GM18907 (cell line): Measurements from ENCODE around the gene CEACAM5.
"Not testable (repeated sequence)": the region's sequence is repeated elsewhere in the genome, so short reads cannot be mapped to it uniquely, and the experiment has no call there.

Experiments
- ATAC-seq: cut with Tn5 transposase; IDR thresholded peaks from one replicate; pipeline ENCODE4 v1.9.1; 2021; ENCODE audit warnings: mild to moderate bottlenecking, moderate library complexity; ENCODE audit not compliant: unreplicated experiment

CEACAM5 gene

GRCh38 chr19:41700381-41701195, 7.8 kb upstream of the CEACAM5 start:
- no peak for ATAC-seq

GRCh38 chr19:41701401-41702075, 6.9 kb upstream of the CEACAM5 start:
- no peak for ATAC-seq

DNA sequence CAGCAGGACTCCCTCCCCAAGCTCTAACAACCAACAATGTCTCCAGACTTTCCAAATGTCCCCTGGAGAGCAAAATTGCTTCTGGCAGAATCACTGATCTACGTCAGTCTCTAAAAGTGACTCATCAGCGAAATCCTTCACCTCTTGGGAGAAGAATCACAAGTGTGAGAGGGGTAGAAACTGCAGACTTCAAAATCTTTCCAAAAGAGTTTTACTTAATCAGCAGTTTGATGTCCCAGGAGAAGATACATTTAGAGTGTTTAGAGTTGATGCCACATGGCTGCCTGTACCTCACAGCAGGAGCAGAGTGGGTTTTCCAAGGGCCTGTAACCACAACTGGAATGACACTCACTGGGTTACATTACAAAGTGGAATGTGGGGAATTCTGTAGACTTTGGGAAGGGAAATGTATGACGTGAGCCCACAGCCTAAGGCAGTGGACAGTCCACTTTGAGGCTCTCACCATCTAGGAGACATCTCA, 6.2 kb upstream of the CEACAM5 start:
- no peak for ATAC-seq

- no peak for ATAC-seq
Observed at GRCh38 chr19:41703602-41704293, 4.7 kb upstream of the CEACAM5 start.

GRCh38 chr19:41705393-41706174, 2.8 kb upstream of the CEACAM5 start:
- no peak for ATAC-seq

GRCh38 chr19:41706741-41707501, 1.5 kb upstream of the CEACAM5 start:
- peak; percentile 59 for ATAC-seq

DNA sequence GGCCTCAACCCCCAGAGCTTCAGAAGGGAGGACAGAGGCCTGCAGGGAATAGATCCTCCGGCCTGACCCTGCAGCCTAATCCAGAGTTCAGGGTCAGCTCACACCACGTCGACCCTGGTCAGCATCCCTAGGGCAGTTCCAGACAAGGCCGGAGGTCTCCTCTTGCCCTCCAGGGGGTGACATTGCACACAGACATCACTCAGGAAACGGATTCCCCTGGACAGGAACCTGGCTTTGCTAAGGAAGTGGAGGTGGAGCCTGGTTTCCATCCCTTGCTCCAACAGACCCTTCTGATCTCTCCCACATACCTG, 969 bp upstream of the CEACAM5 start:
- ATAC-seq: no peak

- ATAC-seq: no peak
Observed at GRCh38 chr19:41707871-41708371, 505 bp upstream of the CEACAM5 start.

DNA sequence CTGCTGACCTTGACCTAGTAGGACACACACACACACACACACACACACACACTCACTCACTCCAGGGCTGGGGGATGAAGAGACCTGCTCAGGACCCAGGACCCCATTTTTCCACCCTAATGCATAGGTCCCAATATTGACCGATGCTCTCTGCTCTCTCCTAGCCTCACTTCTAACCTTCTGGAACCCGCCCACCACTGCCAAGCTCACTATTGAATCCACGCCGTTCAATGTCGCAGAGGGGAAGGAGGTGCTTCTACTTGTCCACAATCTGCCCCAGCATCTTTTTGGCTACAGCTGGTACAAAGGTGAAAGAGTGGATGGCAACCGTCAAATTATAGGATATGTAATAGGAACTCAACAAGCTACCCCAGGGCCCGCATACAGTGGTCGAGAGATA, 1.1 kb downstream of the CEACAM5 start:
- not testable (repeated sequence) for ATAC-seq

- ATAC-seq: no peak
Observed at GRCh38 chr19:41709951-41710645, 1.7 kb downstream of the CEACAM5 start.

DNA sequence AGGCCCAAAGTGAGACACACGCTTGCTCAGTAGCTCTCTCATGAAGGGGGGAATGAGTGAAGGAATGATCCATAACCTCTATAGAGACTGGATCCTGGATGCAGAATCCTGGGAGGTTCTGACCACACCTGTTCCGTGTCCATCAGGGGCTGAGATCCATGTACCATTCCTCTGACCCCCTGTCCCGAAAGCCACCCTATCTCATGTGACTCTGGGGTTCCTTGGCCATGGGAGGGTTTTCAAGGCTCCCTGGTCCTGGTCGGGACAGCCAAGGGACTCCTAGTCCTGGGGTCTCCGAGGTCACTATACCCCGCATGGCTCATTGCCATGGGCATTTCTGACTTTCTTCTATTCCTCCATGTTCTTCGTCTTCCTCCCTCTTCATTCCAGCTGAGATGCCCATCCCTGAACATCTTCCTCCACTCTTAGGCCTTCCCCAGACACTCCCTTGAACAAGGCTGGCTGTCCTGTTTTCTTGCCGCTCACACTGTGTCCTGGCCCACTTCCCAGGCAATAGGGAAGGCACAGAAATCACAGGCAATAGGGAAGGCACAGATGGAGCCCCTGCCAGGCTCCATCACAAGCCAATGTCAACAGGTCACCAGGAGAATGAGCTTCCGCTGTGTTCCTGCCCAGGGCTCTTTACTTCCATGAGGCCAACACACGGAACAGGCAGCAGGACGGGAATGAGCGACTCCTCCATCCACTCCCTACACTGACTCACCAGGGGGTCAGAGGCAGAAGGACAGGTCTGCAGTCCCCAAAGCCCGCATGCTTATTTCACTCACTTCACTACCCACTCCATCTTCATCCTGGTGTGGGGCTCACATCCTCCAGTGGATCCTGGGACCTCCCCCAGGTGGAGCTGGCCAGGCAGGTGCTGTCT, 3.2 kb downstream of the CEACAM5 start:
- ATAC-seq: no peak

GRCh38 chr19:41714598-41714997, 6.2 kb downstream of the CEACAM5 start:
- ATAC-seq: no peak

DNA sequence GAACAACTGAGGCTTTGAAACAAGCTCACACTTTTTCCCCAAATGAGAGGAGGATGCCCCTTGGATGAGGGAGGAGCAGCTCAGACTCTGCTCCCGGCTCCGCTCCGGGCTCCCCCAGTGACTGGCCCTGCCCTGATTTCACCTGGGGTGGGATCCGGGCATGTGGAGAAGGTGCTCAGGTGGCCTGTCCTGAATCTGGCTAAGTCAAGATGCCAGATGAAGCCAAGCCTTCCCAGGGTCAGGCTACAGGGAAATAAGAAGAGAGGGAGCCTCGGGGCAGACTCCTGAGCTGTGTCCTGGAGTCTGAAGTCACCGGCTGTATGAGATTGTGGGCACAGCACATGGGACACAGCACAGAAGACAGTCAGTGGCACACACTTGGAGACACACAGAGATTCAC, 10.3 kb downstream of the CEACAM5 start:
- ATAC-seq: no peak

DNA sequence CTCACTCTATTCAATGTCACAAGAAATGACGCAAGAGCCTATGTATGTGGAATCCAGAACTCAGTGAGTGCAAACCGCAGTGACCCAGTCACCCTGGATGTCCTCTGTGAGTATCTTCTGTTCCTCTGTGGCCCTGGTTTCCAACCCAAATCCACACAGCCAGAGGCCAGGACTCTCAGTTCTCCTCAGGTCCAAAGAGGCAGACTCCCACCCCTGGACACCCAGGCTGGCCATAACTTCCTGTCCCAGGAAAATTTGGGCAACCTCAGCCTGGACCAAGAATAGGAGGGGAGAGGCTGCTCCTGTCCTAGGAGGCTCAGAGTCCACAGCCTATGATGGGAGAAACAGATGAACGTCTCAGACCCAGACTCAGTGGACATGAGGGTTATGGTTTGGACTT, 11.7 kb downstream of the CEACAM5 start:
- no peak for ATAC-seq

- ATAC-seq: no peak
Observed at GRCh38 chr19:41726493-41726892, 18.1 kb downstream of the CEACAM5 start.

DNA sequence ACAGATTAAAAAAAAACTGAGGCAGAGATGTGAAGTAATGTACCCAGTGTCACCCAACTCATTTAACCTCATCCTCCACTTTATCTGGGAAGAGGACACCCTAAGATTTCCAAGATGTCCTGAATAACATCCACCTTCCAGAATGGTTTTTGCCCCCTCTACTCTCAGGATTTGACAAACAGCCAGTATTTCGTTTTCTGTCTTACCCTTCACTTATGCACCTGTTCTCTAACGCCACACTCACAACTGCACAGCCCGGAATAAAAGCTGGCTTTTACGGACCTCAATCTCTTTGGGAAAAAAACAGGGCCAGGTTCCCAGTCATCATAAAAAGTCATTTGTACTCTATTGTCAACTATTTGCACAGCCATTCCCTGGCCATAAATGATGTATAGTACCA, 25.7 kb downstream of the CEACAM5 start:
- no peak for ATAC-seq

GRCh38 chr19:41734585-41734984, 26.2 kb downstream of the CEACAM5 start:
- ATAC-seq: no peak

DNA sequence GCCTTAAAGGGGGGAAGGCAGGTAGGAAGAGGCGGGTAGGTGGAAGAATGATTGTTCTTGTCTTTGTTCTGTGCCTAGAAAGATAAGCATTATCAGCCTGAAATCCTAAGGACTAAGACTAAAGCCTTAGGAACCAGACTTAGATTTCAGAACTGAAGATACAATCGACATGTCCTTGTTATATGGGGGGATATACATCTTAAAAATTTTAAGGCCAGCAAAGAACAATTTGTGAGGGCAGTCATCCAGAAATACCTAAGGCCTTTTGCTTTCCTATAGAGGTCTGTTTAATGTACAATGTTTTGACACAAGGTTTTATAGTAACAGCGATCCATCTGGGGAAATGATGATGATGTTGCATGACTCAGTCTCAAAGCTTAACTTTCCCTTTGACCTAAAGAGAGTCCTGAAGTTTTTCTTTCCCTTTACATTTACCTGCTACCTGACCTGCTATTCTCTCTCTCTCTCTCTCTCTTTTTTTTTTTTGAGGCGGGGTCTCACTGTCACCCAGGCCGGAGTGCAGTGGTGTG, 26.7 kb downstream of the CEACAM5 start:
- no peak for ATAC-seq
